ENCODE data around the gene ST7L. TPM values are rescaled to one million over a fixed set of nuclear protein-coding genes. Genes with fewer than 3 reads are reported as not detected.
A peak's percentile ranks its signal among the peaks of the same experiment; 100 is the strongest.

Gene ST7L
- total RNA-seq (10 to 100 TPM; 11.4 to 20.3 (median 13.8) TPM), polyA plus RNA-seq (1 to 10 TPM; 6.9 to 9.8 TPM)
- long read RNA-seq, donor 1, full-length matches to known transcripts: 4 of 9 reads
- long read RNA-seq, donor 1, partial matches to known transcripts: 1 of 9 reads
- long read RNA-seq, donor 1, other reads (novel, unspliced or antisense): 4 of 9 reads
- long read RNA-seq, donor 2, full-length matches to known transcripts: 25 of 41 reads
- long read RNA-seq, donor 2, partial matches to known transcripts: 0 of 41 reads
- long read RNA-seq, donor 2, other reads (novel, unspliced or antisense): 16 of 41 reads
- long read RNA-seq, donor 3, full-length matches to known transcripts: 5 of 12 reads
- long read RNA-seq, donor 3, partial matches to known transcripts: 4 of 12 reads
- long read RNA-seq, donor 3, other reads (novel, unspliced or antisense): 3 of 12 reads

DNA sequence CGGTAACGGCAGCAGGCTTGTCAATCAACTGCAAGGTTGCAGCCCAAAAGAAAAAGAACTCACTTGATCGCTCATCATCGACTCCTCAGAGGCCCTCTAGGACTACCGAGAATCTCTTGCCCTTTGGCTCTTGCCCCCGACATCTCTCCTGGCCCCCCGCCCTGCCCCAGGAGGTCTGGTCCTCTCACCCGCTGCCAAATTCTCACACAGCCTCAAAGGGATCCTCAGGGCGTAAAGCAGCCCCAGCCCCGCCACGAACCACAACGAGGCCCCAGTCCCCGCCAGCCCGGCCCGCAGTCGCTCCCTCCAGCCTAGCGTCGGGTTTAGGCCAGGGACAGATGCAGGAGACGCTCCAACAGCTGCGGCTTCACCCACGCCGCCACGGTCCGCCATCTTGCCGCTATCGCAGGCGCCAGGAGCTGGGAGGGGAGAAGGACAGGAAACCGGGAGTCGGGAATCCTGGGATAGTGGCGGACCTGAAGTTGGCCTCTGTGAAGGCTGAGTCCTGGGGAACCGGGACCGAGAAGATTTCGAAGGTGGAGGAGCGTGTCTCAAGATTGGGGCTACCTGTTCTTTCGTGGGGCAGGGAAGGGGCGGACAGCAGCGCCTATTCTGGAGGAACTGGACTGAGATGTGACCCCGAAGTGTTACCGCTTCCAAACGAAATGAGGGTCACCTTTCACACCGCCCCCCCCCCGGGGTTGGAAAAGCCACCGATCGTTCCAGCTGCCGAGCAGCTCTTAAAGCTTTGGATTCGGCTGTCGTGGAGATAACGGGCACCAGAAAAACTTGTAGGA, at the start of gene ST7L:
Gene ST7L (minus strand): TSS at position 421 of the 797 bp plus-strand sequence. CDS start 28 bp downstream, at position 393.
- DNase-seq (peak; percentile 84 to 89 (median 85)), ATAC-seq (peak; percentile 88 to 93 (median 90))
- Histone ChIP-seq H3K36me3 (peaks cover 0 to 28% (median 20%) of the 10 kb centered on the region in 9 donors), H3K4me3 (peak within 1 kb of the TSS; percentile 71 to 99 (median 89)), H3K27me3 (no peaks in the 10 kb centered on the region), H3K27ac (peak within 1 kb of the TSS; percentile 92 to 100 (median 98)), H3K4me1 (peaks cover 0 to 51% (median 38%) of the 10 kb centered on the region in 12 donors), H3K9me3 (no peaks in the 10 kb centered on the region)
- TF ChIP-seq, protein P1, sequence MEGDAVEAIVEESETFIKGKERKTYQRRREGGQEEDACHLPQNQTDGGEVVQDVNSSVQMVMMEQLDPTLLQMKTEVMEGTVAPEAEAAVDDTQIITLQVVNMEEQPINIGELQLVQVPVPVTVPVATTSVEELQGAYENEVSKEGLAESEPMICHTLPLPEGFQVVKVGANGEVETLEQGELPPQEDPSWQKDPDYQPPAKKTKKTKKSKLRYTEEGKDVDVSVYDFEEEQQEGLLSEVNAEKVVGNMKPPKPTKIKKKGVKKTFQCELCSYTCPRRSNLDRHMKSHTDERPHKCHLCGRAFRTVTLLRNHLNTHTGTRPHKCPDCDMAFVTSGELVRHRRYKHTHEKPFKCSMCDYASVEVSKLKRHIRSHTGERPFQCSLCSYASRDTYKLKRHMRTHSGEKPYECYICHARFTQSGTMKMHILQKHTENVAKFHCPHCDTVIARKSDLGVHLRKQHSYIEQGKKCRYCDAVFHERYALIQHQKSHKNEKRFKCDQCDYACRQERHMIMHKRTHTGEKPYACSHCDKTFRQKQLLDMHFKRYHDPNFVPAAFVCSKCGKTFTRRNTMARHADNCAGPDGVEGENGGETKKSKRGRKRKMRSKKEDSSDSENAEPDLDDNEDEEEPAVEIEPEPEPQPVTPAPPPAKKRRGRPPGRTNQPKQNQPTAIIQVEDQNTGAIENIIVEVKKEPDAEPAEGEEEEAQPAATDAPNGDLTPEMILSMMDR (IDR thresholded peaks at IDR 0.05): peak in 1 of 12 donors; percentile 4
- TF ChIP-seq POLR2A (IDR thresholded peaks at IDR 0.05): no peak
- 0 to 1% (median 1%) methylated on average over 40 to 48 of the region's 48 CpGs for WGBS, 4 donors
- intact Hi-C loops (cut with DNase I): loop anchor here (1.0 to 10.0 kb wide), 11 partner anchors 53 to 227 kb away; partner anchors contain the start of genes RHOC (in 5 of the 10), CTTNBP2NL (in 3 of the 10), MOV10 (in 2 of the 10) and WNT2B (in 2 of the 10)

- Histone ChIP-seq H3K9me3 (no peaks in the 10 kb centered on the region), H3K36me3 (peaks cover 0 to 100% (median 98%) of the 10 kb centered on the region in 9 donors), H3K4me3 (no peak overlapping the region), H3K27me3 (no peaks in the 10 kb centered on the region), H3K4me1 (peaks cover 0 to 9% (median 0%) of the 10 kb centered on the region in 12 donors), H3K27ac (no peak overlapping the region)
- ATAC-seq (no peak), DNase-seq (no peak)
- intact Hi-C loops (cut with DNase I): no loop called here
- WGBS, 4 donors: 95 to 98% (median 97%) methylated on average over 2 of the region's 2 CpGs
- TF ChIP-seq POLR2A (IDR thresholded peaks at IDR 0.05): no peak
- TF ChIP-seq, protein P1 (IDR thresholded peaks at IDR 0.05): no peak
Observed at GRCh38 chr1:112666946-112667345, 48.0 kb upstream of the ST7L start.

DNA sequence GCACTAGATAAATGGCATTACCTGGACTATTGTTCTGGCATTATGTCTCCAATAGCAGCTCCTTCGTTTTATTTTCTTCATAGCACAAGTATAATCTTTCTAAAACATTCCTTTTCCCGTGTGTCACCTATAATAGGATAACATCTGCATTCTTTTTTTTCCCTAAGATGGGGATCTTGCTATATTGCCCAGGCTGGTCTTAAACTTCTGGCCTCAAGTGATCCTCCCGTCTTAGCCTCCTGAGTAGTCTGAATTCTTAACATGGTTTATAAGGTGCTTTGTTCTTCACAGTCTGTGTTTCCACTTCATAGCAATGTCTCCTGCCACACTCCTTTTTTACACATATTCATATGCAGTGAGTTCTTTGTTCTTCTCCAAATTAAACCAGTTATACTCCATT, 46.9 kb upstream of the ST7L start:
- H3K36me3 ChIP-seq: peaks cover 1 to 100% (median 98%) of the 10 kb centered on the region in 9 donors

More for the DNA sequence above, 46.9 kb upstream of the ST7L start:
- intact Hi-C loops (cut with DNase I): no loop called here
- Histone ChIP-seq H3K4me3 (no peak overlapping the region), H3K4me1 (peaks cover 0 to 9% (median 0%) of the 10 kb centered on the region in 12 donors), H3K9me3 (no peaks in the 10 kb centered on the region), H3K27me3 (no peaks in the 10 kb centered on the region), H3K27ac (no peak overlapping the region)
- ATAC-seq (no peak), DNase-seq (no peak)
- no peak for TF ChIP-seq POLR2A (IDR thresholded peaks at IDR 0.05)
- TF ChIP-seq, protein P1 (IDR thresholded peaks at IDR 0.05): no peak
- 75 to 95% (median 87%) methylated on average over 3 of the region's 3 CpGs for WGBS, 4 donors

Measured in heart left ventricle (tissue), 16 donors.